Neural progenitor cell (in vitro differentiated cells): Measurements from ENCODE around the gene CA7.
A peak's percentile ranks its signal among the peaks of the same experiment; 100 is the strongest.

Source experiments
- CTCF ChIP-seq: fragments of 200-600 bp; sonication (generic); IDR thresholded peaks from 2 replicates; pipeline ENCODE4 v1.5.1; 2017; ENCODE audit warnings: antibody characterized with exemption, mild to moderate bottlenecking
- EZH2 ChIP-seq: fragments of 200-600 bp; sonication (generic); IDR thresholded peaks from 2 replicates; pipeline ENCODE4 v1.6.1; 2017; ENCODE audit warnings: antibody characterized with exemption, mild to moderate bottlenecking, moderate library complexity
- EZH2phosphoT487 ChIP-seq: fragments of 200-600 bp; sonication (generic); IDR thresholded peaks from 2 replicates; pipeline ENCODE4 v1.6.1; 2017; ENCODE audit warnings: antibody characterized with exemption

GRCh38 chr16:66844342-66845079, at the start of gene CA7:
- no peak for TF ChIP-seq CTCF
- TF ChIP-seq EZH2phosphoT487, result peak; percentile 93
- TF ChIP-seq EZH2, result peak; percentile 95
